SU-DHL-6 (cell line): ENCODE measurements around the gene RSPRY1.

Experiments
- H2AFZ ChIP-seq: fragments of 200-600 bp; sonication (generic); 2 replicates; pipeline ENCODE4 v1.6.1; 2014; ENCODE audit warnings: low read depth, mild to moderate bottlenecking, moderate library complexity, mixed read lengths, antibody characterized with exemption, low read length; ENCODE audit not compliant: severe bottlenecking
- H3F3A ChIP-seq: fragments of 200-600 bp; shearing (Covaris generic); 2 replicates; pipeline ENCODE4 v1.6.0; 2016; ENCODE audit warnings: antibody characterized with exemption, mild to moderate bottlenecking; ENCODE audit not compliant: insufficient read depth
- H3K27ac ChIP-seq: fragments of 200-600 bp; sonication (generic); 2 replicates; pipeline ENCODE4 v1.5.1; 2016; ENCODE audit warnings: low read depth, mild to moderate bottlenecking, low read length, moderate library complexity, mixed read lengths
- H3K27me3 ChIP-seq: fragments of 200-600 bp; sonication (generic), shearing (Covaris generic); 2 replicates; pipeline ENCODE4 v1.6.0; 2014; ENCODE audit warnings: mild to moderate bottlenecking, low read length
- H3K36me3 ChIP-seq: fragments of 200-600 bp; sonication (generic); 2 replicates; pipeline ENCODE4 v1.6.1; 2014; ENCODE audit warnings: mild to moderate bottlenecking, low read length, mixed read lengths
- H3K4me2 ChIP-seq: fragments of 300-600, 200-600 bp; shearing (Covaris generic), sonication (generic); 2 replicates; pipeline ENCODE4 v1.6.0; 2014; ENCODE audit warnings: low read length, low read depth, mild to moderate bottlenecking; ENCODE audit not compliant: poor library complexity, severe bottlenecking
- H3K4me3 ChIP-seq: fragments of 200-600 bp; sonication (generic); 2 replicates; pipeline ENCODE4 v1.5.1; 2014; ENCODE audit warnings: antibody characterized with exemption, low read length, mild to moderate bottlenecking, mixed read lengths; ENCODE audit not compliant: insufficient read depth, poor library complexity, severe bottlenecking
- H3K79me2 ChIP-seq: fragments of 200-600 bp; sonication (generic); 2 replicates; pipeline ENCODE4 v1.6.1; 2014; ENCODE audit warnings: mild to moderate bottlenecking, low read length, moderate library complexity; ENCODE audit not compliant: insufficient read depth
- H3K9ac ChIP-seq: fragments of 200-600 bp; sonication (generic); 2 replicates; pipeline ENCODE4 v1.7.0; 2014; ENCODE audit warnings: mild to moderate bottlenecking, low read length
- H3K9me2 ChIP-seq: fragments of 200-600 bp; sonication (generic); replicated peaks from 2 replicates; pipeline ENCODE4 v1.6.1; 2014; ENCODE audit warnings: low read length; ENCODE audit not compliant: insufficient read depth
- H3K9me3 ChIP-seq: fragments of 200-600 bp; sonication (generic); 2 replicates; pipeline ENCODE4 v1.6.1; 2014; ENCODE audit warnings: low read length, mixed read lengths; ENCODE audit not compliant: insufficient read depth
- H4K20me1 ChIP-seq: fragments of 200-600 bp; sonication (generic); 2 replicates; pipeline ENCODE4 v1.6.1; 2014; ENCODE audit warnings: low read depth, mild to moderate bottlenecking, antibody characterized with exemption, low read length, moderate library complexity, mixed read lengths
- CTCF ChIP-seq: fragments of 200-600 bp; sonication (generic); IDR thresholded peaks from one replicate; pipeline ENCODE4 v1.5.1; 2017; ENCODE audit warnings: antibody characterized with exemption, mild to moderate bottlenecking, low read length, moderate library complexity; ENCODE audit not compliant: insufficient read depth, poor library complexity, severe bottlenecking
- EZH2phosphoT487 ChIP-seq: fragments of 200-600 bp; sonication (generic), shearing (Covaris generic); conservative IDR thresholded peaks from 2 replicates; pipeline ENCODE4 v1.6.1; 2018; ENCODE audit warnings: mild to moderate bottlenecking, antibody characterized with exemption, low read length, moderate library complexity, mixed read lengths

The RSPRY1 gene

GRCh38 chr16:57284952-57285363 lies 98.8 kb downstream of the RSPRY1 start:
- Histone ChIP-seq H3K36me3 (no peaks in the 10 kb centered on the region), H3K4me3 (no peak overlapping the region), H2AFZ (no peak overlapping the region), H3K79me2 (no peaks in the 10 kb centered on the region), H3K27ac (no peak overlapping the region), H3K9me3 (no peaks in the 10 kb centered on the region), H3F3A (no peaks in the 10 kb centered on the region), H3K27me3 (no peaks in the 10 kb centered on the region), H3K9ac (no peak overlapping the region), H4K20me1 (no peaks in the 10 kb centered on the region), H3K9me2 (no peaks in the 10 kb centered on the region), H3K4me2 (no peak overlapping the region)
- TF ChIP-seq CTCF = no peak
- no peak for TF ChIP-seq EZH2phosphoT487

GRCh38 chr16:57285379-57285778 lies 99.2 kb downstream of the RSPRY1 start:
- no peak for TF ChIP-seq CTCF
- no peak for TF ChIP-seq EZH2phosphoT487
- Histone ChIP-seq H3F3A (no peaks in the 10 kb centered on the region), H3K4me2 (no peak overlapping the region), H2AFZ (no peak overlapping the region), H3K4me3 (no peak overlapping the region), H3K36me3 (no peaks in the 10 kb centered on the region), H3K9me2 (no peaks in the 10 kb centered on the region), H3K9ac (no peak overlapping the region), H3K27ac (no peak overlapping the region), H4K20me1 (no peaks in the 10 kb centered on the region), H3K79me2 (no peaks in the 10 kb centered on the region), H3K9me3 (no peaks in the 10 kb centered on the region), H3K27me3 (no peaks in the 10 kb centered on the region)

GRCh38 chr16:57289391-57290257 lies 103.5 kb downstream of the RSPRY1 start:
- TF ChIP-seq CTCF (no peak), EZH2phosphoT487 (no peak)
- Histone ChIP-seq H3K79me2 (no peaks in the 10 kb centered on the region), H3K9ac (no peak overlapping the region), H3K36me3 (no peaks in the 10 kb centered on the region), H4K20me1 (no peaks in the 10 kb centered on the region), H3K9me3 (no peaks in the 10 kb centered on the region), H3K9me2 (no peaks in the 10 kb centered on the region), H3K4me3 (no peak overlapping the region), H3K27me3 (no peaks in the 10 kb centered on the region), H3K4me2 (no peak overlapping the region), H3K27ac (no peak overlapping the region), H3F3A (no peaks in the 10 kb centered on the region), H2AFZ (no peak overlapping the region)
